ENCODE measurements around the gene TRIM33. TPM values are rescaled to one million over a fixed set of nuclear protein-coding genes. Genes with fewer than 3 reads are reported as not detected.

TRIM33 gene
- total and polyA plus RNA-seq, 2 of the 8 experiments (the other 6 are each of a cell fraction or from before 2014, with no cell fraction given) = 17.1 to 52.3 TPM

DNA sequence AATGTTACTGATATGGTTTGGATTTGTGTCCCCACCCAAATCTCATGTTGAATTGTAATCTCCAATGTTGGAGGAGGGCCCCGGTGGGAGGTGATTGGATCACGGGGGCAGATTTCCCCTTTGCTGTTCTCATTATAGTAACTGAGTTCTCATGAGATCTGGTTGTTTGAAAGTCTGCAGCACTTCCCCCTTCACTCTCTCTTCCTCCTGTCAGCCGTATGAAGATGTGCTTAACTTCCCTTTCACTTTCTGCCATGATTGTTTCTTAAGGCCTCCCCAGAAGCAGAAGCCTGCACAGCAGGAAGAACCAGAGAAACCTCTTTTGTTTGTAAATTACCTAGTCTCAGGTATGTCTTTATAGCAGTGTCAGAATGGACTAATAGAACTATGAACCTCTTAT, 28.4 kb downstream of the TRIM33 start (continued):
- TF ChIP-seq, protein P1, sequence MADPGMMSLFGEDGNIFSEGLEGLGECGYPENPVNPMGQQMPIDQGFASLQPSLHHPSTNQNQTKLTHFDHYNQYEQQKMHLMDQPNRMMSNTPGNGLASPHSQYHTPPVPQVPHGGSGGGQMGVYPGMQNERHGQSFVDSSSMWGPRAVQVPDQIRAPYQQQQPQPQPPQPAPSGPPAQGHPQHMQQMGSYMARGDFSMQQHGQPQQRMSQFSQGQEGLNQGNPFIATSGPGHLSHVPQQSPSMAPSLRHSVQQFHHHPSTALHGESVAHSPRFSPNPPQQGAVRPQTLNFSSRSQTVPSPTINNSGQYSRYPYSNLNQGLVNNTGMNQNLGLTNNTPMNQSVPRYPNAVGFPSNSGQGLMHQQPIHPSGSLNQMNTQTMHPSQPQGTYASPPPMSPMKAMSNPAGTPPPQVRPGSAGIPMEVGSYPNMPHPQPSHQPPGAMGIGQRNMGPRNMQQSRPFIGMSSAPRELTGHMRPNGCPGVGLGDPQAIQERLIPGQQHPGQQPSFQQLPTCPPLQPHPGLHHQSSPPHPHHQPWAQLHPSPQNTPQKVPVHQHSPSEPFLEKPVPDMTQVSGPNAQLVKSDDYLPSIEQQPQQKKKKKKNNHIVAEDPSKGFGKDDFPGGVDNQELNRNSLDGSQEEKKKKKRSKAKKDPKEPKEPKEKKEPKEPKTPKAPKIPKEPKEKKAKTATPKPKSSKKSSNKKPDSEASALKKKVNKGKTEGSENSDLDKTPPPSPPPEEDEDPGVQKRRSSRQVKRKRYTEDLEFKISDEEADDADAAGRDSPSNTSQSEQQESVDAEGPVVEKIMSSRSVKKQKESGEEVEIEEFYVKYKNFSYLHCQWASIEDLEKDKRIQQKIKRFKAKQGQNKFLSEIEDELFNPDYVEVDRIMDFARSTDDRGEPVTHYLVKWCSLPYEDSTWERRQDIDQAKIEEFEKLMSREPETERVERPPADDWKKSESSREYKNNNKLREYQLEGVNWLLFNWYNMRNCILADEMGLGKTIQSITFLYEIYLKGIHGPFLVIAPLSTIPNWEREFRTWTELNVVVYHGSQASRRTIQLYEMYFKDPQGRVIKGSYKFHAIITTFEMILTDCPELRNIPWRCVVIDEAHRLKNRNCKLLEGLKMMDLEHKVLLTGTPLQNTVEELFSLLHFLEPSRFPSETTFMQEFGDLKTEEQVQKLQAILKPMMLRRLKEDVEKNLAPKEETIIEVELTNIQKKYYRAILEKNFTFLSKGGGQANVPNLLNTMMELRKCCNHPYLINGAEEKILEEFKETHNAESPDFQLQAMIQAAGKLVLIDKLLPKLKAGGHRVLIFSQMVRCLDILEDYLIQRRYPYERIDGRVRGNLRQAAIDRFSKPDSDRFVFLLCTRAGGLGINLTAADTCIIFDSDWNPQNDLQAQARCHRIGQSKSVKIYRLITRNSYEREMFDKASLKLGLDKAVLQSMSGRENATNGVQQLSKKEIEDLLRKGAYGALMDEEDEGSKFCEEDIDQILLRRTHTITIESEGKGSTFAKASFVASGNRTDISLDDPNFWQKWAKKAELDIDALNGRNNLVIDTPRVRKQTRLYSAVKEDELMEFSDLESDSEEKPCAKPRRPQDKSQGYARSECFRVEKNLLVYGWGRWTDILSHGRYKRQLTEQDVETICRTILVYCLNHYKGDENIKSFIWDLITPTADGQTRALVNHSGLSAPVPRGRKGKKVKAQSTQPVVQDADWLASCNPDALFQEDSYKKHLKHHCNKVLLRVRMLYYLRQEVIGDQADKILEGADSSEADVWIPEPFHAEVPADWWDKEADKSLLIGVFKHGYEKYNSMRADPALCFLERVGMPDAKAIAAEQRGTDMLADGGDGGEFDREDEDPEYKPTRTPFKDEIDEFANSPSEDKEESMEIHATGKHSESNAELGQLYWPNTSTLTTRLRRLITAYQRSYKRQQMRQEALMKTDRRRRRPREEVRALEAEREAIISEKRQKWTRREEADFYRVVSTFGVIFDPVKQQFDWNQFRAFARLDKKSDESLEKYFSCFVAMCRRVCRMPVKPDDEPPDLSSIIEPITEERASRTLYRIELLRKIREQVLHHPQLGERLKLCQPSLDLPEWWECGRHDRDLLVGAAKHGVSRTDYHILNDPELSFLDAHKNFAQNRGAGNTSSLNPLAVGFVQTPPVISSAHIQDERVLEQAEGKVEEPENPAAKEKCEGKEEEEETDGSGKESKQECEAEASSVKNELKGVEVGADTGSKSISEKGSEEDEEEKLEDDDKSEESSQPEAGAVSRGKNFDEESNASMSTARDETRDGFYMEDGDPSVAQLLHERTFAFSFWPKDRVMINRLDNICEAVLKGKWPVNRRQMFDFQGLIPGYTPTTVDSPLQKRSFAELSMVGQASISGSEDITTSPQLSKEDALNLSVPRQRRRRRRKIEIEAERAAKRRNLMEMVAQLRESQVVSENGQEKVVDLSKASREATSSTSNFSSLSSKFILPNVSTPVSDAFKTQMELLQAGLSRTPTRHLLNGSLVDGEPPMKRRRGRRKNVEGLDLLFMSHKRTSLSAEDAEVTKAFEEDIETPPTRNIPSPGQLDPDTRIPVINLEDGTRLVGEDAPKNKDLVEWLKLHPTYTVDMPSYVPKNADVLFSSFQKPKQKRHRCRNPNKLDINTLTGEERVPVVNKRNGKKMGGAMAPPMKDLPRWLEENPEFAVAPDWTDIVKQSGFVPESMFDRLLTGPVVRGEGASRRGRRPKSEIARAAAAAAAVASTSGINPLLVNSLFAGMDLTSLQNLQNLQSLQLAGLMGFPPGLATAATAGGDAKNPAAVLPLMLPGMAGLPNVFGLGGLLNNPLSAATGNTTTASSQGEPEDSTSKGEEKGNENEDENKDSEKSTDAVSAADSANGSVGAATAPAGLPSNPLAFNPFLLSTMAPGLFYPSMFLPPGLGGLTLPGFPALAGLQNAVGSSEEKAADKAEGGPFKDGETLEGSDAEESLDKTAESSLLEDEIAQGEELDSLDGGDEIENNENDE (IDR thresholded peaks at IDR 0.05; ENCODE audit: insufficient replicate concordance, low read length) = no peak
- no peak for TF ChIP-seq E2F6 (IDR thresholded peaks at IDR 0.05)
- no peak for TF ChIP-seq RFX5 (IDR thresholded peaks at IDR 0.05; ENCODE audit: borderline replicate concordance, low read depth, low read length)
- no peak for TF ChIP-seq SP1 (IDR thresholded peaks at IDR 0.05; ENCODE audit: low read depth, low read length)
- TF ChIP-seq NRF1 (IDR thresholded peaks at IDR 0.05; ENCODE audit: low read depth, low read length) = no peak
- no peak for TF ChIP-seq TAF7 (optimal IDR thresholded peaks at IDR 0.05; ENCODE audit: borderline replicate concordance, low read depth, low read length)
- TF ChIP-seq POLR2AphosphoS5 (IDR thresholded peaks at IDR 0.05; ENCODE audit: low read depth, low read length) = no peak
- TF ChIP-seq SUZ12 (IDR thresholded peaks at IDR 0.05; ENCODE audit: low read length) = no peak
- no peak for TF ChIP-seq SIN3A (conservative IDR thresholded peaks at IDR 0.05 in 1 of 2, IDR thresholded peaks at IDR 0.05 in 1 of 2; ENCODE audit: low read depth in 1 of 2, low read length in 2 of 2)
- no peak for TF ChIP-seq TCF12 (IDR thresholded peaks at IDR 0.05; ENCODE audit: low read depth, low read length)
- TF ChIP-seq CBX5 (IDR thresholded peaks at IDR 0.05; ENCODE audit: low read depth, low read length) = no peak
